Glutamatergic neuron (in vitro differentiated cells): ENCODE data around the gene MRC1. TPM values are rescaled to one million over a fixed set of nuclear protein-coding genes. Genes with fewer than 3 reads are reported as not detected.

ENCODE experiments used
- DNase-seq: peaks from one replicate; pipeline ENCODE4 v3.0.0; 2022
- H3K27ac Mint-ChIP-seq: one replicate; pipeline ENCODE4 v1.8.0; 2020; ENCODE audit warnings: mild to moderate bottlenecking, mixed read lengths, inconsistent platforms; ENCODE audit not compliant: unreplicated experiment
- H3K27me3 Mint-ChIP-seq: one replicate; pipeline ENCODE4 v1.8.0; 2020; ENCODE audit warnings: mild to moderate bottlenecking, moderate library complexity, mixed read lengths, inconsistent platforms; ENCODE audit not compliant: unreplicated experiment
- H3K36me3 Mint-ChIP-seq: one replicate; pipeline ENCODE4 v1.8.0; 2020; ENCODE audit warnings: mild to moderate bottlenecking, mixed read lengths, inconsistent platforms; ENCODE audit not compliant: unreplicated experiment
- H3K4me1 Mint-ChIP-seq: one replicate; pipeline ENCODE4 v1.8.0; 2020; ENCODE audit warnings: mild to moderate bottlenecking, low read depth, mixed read lengths, inconsistent platforms; ENCODE audit not compliant: unreplicated experiment
- H3K4me3 Mint-ChIP-seq: one replicate; pipeline ENCODE4 v1.8.0; 2020; ENCODE audit warnings: mild to moderate bottlenecking, mixed read lengths, inconsistent platforms; ENCODE audit not compliant: unreplicated experiment
- H3K9me3 Mint-ChIP-seq: one replicate; pipeline ENCODE4 v1.8.0; 2020; ENCODE audit warnings: mild to moderate bottlenecking, moderate library complexity, mixed read lengths, inconsistent platforms; ENCODE audit not compliant: unreplicated experiment
- total RNA-seq: library from RNA; stranded (reverse); fragmentation: NEBNext Ultra II Directional; extraction: Animal tissue kit (Norgen Biotek cat#: 25700); gene quantifications from one replicate; pipeline ENCODE4 v1.2.1, GENCODE V29; 2021; ENCODE audit not compliant: unreplicated experiment
- TF ChIP-seq, protein P1 (sequence below): fragments of 200-600 bp; sonication (generic); IDR thresholded peaks from one replicate; pipeline ENCODE4 v1.5.0; 2021; ENCODE audit not compliant: partially characterized antibody, unreplicated experiment

The MRC1 gene
- total RNA-seq, 1 donor from 2014 or later, result 7.9 TPM

DNA sequence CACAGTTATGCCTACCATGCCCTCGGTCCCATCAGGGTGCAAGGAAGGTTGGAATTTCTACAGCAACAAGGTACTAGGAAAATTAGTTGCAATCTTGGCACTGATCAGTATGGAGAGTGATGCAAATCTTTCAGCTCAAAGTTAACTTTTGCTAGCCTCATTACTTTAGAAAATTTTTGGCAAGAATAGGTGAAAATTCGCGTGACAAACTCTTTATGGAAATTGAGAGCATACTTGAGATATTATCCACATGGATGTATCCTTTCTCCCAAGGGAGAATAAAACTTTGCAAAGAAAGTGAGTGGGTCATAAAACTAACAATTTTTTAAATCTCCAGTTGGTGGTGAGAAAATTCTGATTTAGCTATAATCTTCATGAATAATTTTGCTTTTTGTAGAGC is 71.5 kb downstream of the MRC1 start:
- TF ChIP-seq, protein P1, sequence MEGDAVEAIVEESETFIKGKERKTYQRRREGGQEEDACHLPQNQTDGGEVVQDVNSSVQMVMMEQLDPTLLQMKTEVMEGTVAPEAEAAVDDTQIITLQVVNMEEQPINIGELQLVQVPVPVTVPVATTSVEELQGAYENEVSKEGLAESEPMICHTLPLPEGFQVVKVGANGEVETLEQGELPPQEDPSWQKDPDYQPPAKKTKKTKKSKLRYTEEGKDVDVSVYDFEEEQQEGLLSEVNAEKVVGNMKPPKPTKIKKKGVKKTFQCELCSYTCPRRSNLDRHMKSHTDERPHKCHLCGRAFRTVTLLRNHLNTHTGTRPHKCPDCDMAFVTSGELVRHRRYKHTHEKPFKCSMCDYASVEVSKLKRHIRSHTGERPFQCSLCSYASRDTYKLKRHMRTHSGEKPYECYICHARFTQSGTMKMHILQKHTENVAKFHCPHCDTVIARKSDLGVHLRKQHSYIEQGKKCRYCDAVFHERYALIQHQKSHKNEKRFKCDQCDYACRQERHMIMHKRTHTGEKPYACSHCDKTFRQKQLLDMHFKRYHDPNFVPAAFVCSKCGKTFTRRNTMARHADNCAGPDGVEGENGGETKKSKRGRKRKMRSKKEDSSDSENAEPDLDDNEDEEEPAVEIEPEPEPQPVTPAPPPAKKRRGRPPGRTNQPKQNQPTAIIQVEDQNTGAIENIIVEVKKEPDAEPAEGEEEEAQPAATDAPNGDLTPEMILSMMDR, result no peak
- Mint-ChIP-seq H3K9me3 (no peaks in the 10 kb centered on the region), H3K27me3 (no peaks in the 10 kb centered on the region), H3K4me3 (no peak overlapping the region), H3K27ac (no peak overlapping the region), H3K4me1 (no peaks in the 10 kb centered on the region), H3K36me3 (no peaks in the 10 kb centered on the region)
- DNase-seq, result no peak

- TF ChIP-seq, protein P1, result no peak
- no peak for DNase-seq
- no peaks in the 10 kb centered on the region for H3K27me3 Mint-ChIP-seq
Measured at GRCh38 chr10:17882557-17882956, 73.4 kb downstream of the MRC1 start.

GRCh38 chr10:17883621-17884020 is 74.5 kb downstream of the MRC1 start:
- TF ChIP-seq, protein P1, result no peak
- Mint-ChIP-seq H3K27me3 (no peaks in the 10 kb centered on the region), H3K4me3 (no peak overlapping the region), H3K36me3 (no peaks in the 10 kb centered on the region), H3K9me3 (no peaks in the 10 kb centered on the region), H3K27ac (no peak overlapping the region), H3K4me1 (no peaks in the 10 kb centered on the region)
- no peak for DNase-seq

More at GRCh38 chr10:17882557-17882956, 73.4 kb downstream of the MRC1 start:
- Mint-ChIP-seq H3K27ac (no peak overlapping the region), H3K9me3 (no peaks in the 10 kb centered on the region), H3K4me1 (no peaks in the 10 kb centered on the region), H3K4me3 (no peak overlapping the region), H3K36me3 (no peaks in the 10 kb centered on the region)

DNA sequence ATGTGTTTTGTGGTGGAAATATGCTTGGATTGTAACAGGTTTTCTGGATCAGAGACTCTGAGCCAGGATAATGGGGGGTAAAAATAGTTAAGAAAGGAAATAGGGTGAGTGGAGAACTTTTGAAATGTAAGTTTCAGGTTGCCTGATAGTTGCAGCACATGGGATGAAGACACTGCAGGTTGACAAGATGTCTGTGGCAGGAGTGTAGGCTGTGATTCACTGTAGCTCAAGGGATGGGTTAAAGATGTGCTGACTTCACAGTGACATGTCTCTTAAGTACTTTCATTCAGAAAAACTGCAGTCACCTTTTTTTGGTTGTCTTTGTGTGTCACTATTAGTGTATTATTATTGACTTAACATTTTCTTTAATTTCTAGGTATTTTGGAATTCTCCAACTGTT is 79.0 kb downstream of the MRC1 start:
- Mint-ChIP-seq H3K9me3 (no peaks in the 10 kb centered on the region), H3K4me3 (no peak overlapping the region), H3K4me1 (no peaks in the 10 kb centered on the region), H3K27ac (no peak overlapping the region), H3K27me3 (no peaks in the 10 kb centered on the region), H3K36me3 (no peaks in the 10 kb centered on the region)
- TF ChIP-seq, protein P1, result no peak
- no peak for DNase-seq

DNA sequence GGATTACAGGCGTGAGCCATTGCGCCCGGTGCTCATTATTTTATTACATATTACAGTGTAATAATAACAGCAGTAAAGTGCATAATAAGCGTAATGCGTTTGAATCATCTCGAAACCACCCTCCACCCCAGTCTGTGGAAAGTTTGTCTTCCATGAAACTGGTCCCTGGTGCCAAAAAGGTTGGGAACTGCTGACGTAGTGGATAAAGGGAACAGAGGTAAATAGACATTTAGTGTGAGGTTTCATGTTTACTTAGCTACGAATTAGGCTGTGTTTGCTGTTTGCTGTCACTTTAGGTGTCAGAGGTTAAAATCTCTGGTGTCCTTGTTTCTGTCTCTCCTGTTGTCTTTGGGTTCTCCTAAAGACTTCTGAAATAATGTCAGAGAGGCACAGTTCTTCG is 82.3 kb downstream of the MRC1 start:
- no peaks in the 10 kb centered on the region for H3K4me1 Mint-ChIP-seq
- H3K36me3 Mint-ChIP-seq, result no peaks in the 10 kb centered on the region
- no peak for DNase-seq
- no peaks in the 10 kb centered on the region for H3K27me3 Mint-ChIP-seq
- H3K9me3 Mint-ChIP-seq, result no peaks in the 10 kb centered on the region
- H3K27ac Mint-ChIP-seq, result no peak overlapping the region
- TF ChIP-seq, protein P1, result no peak
- H3K4me3 Mint-ChIP-seq, result no peak overlapping the region
